ENCODE results near the gene NF1. TPM values are rescaled to one million over a fixed set of nuclear protein-coding genes. Genes with fewer than 3 reads are reported as not detected.

Gene NF1
- total RNA-seq, 1 experiment from 2014 or later: 62.4 TPM

DNA sequence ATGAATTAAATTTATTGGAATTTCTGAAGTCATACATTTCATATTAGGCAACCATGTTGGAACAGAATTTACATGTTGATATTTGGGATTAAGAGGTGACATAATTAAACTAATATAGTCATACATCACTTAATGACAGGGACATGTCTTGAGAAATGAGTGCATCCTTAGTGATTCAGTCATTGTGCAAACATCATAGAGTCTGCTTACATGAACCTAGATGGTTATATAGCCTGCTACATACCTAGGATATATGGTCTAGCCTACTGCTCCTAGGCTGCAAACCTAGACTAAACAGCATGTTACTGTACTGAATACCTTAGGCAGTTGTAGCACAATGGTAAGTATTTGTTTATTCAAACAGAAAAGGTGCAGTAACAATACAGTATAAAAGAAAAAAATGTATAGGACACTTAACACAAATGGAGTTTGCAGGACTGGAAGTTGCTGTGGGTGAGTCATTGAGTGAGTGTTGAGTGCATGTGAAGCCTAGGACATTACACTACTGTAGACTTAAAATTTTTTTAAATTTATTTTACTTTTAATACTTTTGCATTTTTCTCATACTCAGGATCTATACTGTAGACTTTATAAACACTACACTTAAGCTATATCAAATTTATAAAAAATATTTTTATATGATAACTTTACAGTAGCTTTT, 116.7 kb downstream of the NF1 start:
- Histone ChIP-seq H3K4me1 (no peaks in the 10 kb centered on the region), H3K9me3 (no peaks in the 10 kb centered on the region), H3K36me3 (ENCODE audit: control insufficient read depth, insufficient read depth, low read length) (no peaks in the 10 kb centered on the region; the same call in 1 of the 2 replicates), H3K4me3 (ENCODE audit: low read depth, low read length) (no peak overlapping the region), H3K27me3 (replicated peaks; ENCODE audit: control insufficient read depth, insufficient read depth, low read length) (no peaks in the 10 kb centered on the region)
- Mint-ChIP-seq H3K9me3 (ENCODE audit: unreplicated experiment) (no peaks in the 10 kb centered on the region), H3K27ac (ENCODE audit: unreplicated experiment) (no peak overlapping the region), H3K36me3 (ENCODE audit: insufficient read depth, unreplicated experiment) (peaks cover 1% of the 10 kb centered on the region), H3K4me1 (ENCODE audit: low read depth, unreplicated experiment) (no peaks in the 10 kb centered on the region), H3K4me3 (ENCODE audit: unreplicated experiment) (no peak overlapping the region), H3K27me3 (ENCODE audit: insufficient read depth, unreplicated experiment) (no peaks in the 10 kb centered on the region)
- CTCF ChIA-PET: no interaction called here
- intact Hi-C loops (cut with micrococcal nuclease; ENCODE audit: unreplicated experiment): loop anchor here (10.0 kb wide), 1 partner anchor 307 kb away; the partner anchor contains the start of gene TEFM
- no TSS peak for BruUV-seq (replicated peaks)
- TF ChIP-seq, protein P1, sequence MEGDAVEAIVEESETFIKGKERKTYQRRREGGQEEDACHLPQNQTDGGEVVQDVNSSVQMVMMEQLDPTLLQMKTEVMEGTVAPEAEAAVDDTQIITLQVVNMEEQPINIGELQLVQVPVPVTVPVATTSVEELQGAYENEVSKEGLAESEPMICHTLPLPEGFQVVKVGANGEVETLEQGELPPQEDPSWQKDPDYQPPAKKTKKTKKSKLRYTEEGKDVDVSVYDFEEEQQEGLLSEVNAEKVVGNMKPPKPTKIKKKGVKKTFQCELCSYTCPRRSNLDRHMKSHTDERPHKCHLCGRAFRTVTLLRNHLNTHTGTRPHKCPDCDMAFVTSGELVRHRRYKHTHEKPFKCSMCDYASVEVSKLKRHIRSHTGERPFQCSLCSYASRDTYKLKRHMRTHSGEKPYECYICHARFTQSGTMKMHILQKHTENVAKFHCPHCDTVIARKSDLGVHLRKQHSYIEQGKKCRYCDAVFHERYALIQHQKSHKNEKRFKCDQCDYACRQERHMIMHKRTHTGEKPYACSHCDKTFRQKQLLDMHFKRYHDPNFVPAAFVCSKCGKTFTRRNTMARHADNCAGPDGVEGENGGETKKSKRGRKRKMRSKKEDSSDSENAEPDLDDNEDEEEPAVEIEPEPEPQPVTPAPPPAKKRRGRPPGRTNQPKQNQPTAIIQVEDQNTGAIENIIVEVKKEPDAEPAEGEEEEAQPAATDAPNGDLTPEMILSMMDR (IDR thresholded peaks at IDR 0.05; ENCODE audit: insufficient read depth in 1 of 2, low read depth in 1 of 2, low read length in 1 of 2, severe bottlenecking in 1 of 2, unreplicated experiment in 1 of 2): no peak
- POLR2A ChIA-PET: no interaction called here
- DNase-seq: no peak

DNA sequence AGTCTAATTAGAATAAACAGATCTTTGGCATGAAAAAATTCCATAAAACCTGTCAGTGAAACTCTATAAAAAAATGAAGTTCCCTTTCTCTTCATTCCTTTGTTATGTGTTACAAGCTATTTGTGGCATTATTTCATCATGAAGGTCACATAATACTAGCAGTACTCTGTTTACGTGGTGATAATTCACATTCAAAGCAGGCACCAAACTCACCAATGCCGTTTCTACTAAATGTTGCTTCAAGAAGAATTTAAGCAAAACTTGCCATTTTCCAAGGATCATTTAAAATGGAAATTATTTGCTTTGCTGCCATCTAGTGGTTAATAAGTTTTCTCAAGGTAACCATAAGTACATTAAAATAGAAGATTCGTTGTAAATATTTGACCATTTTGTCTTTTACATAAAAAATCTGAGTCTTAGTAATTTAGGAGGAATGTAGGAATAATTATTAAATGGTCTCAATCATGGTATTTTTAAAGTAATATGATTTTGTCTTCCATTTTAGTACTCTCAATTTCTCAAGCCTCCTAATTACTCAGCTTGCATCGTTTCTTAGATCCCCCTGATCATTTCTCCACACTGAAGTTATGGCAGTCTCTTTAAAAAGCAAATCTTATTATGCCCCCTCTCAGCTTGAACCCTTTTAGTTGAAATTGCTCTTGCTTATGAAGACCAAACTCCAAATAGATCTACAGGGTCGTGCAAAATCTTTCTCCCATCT, 121.4 kb downstream of the NF1 start:
- H3K27me3 Mint-ChIP-seq (ENCODE audit: insufficient read depth, unreplicated experiment): no peaks in the 10 kb centered on the region
- no peaks in the 10 kb centered on the region; the same call in 1 of the 2 replicates for H3K36me3 ChIP-seq (ENCODE audit: control insufficient read depth, insufficient read depth, low read length)
- peaks cover 29% of the 10 kb centered on the region for H3K36me3 Mint-ChIP-seq (ENCODE audit: insufficient read depth, unreplicated experiment)
- CTCF ChIA-PET: interaction anchor here (1.0 to 1.4 kb wide), 2 partner anchors 201 to 208 kb away, joined by 3 read pairs; no protein-coding TSS in a partner anchor
- H3K9me3 Mint-ChIP-seq (ENCODE audit: unreplicated experiment): no peaks in the 10 kb centered on the region
- H3K4me1 ChIP-seq: no peaks in the 10 kb centered on the region
- POLR2A ChIA-PET: no interaction called here
- no peak overlapping the region for H3K4me3 ChIP-seq (ENCODE audit: low read depth, low read length)
- H3K27me3 ChIP-seq (replicated peaks; ENCODE audit: control insufficient read depth, insufficient read depth, low read length): no peaks in the 10 kb centered on the region
- H3K4me1 Mint-ChIP-seq (ENCODE audit: low read depth, unreplicated experiment): no peaks in the 10 kb centered on the region
- no peaks in the 10 kb centered on the region for H3K9me3 ChIP-seq
- H3K4me3 Mint-ChIP-seq (ENCODE audit: unreplicated experiment): no peak overlapping the region
- TF ChIP-seq, protein P1 (IDR thresholded peaks at IDR 0.05; ENCODE audit: insufficient read depth in 1 of 2, low read depth in 1 of 2, low read length in 1 of 2, severe bottlenecking in 1 of 2, unreplicated experiment in 1 of 2): peak; percentile 16 to 61
- no peak overlapping the region for H3K27ac Mint-ChIP-seq (ENCODE audit: unreplicated experiment)
- DNase-seq: peak in 1 of 2 experiments; percentile 24
- no TSS peak for BruUV-seq (replicated peaks)
- intact Hi-C loops (cut with micrococcal nuclease; ENCODE audit: unreplicated experiment): loop anchor here (1.0 to 10.0 kb wide), 3 partner anchors 124 to 311 kb away; partner anchors contain the start of genes NF1 and TEFM

DNA sequence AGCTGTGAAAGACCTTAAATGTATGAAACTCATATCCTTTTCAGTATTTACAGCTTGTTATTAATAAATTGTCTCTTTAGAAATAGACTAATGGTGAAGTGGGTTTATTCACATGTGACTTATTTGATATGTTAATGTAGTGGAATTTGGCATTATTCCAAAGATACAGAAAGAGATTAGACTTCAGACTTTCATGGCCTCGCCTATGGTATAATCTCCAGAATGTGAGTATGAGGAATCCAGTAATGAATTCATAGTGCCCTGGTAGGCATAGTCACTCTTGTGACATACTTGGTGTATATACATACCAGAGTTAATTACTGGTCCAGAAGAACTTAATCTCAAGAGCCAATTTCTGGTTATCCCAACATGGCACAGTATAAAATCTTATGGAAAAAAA, 129.6 kb downstream of the NF1 start:
- Mint-ChIP-seq H3K27me3 (ENCODE audit: insufficient read depth, unreplicated experiment) (no peaks in the 10 kb centered on the region), H3K4me1 (ENCODE audit: low read depth, unreplicated experiment) (no peaks in the 10 kb centered on the region), H3K4me3 (ENCODE audit: unreplicated experiment) (no peak overlapping the region), H3K27ac (ENCODE audit: unreplicated experiment) (no peak overlapping the region), H3K36me3 (ENCODE audit: insufficient read depth, unreplicated experiment) (peaks cover 28% of the 10 kb centered on the region), H3K9me3 (ENCODE audit: unreplicated experiment) (no peaks in the 10 kb centered on the region)
- POLR2A ChIA-PET: no interaction called here
- no peaks in the 10 kb centered on the region for H3K4me1 ChIP-seq
- no TSS peak for BruUV-seq (replicated peaks)
- DNase-seq: no peak
- TF ChIP-seq, protein P1 (IDR thresholded peaks at IDR 0.05; ENCODE audit: insufficient read depth in 1 of 2, low read depth in 1 of 2, low read length in 1 of 2, severe bottlenecking in 1 of 2, unreplicated experiment in 1 of 2): no peak
- no peaks in the 10 kb centered on the region for H3K27me3 ChIP-seq (replicated peaks; ENCODE audit: control insufficient read depth, insufficient read depth, low read length)
- no peak overlapping the region for H3K4me3 ChIP-seq (ENCODE audit: low read depth, low read length)
- CTCF ChIA-PET: no interaction called here
- no peaks in the 10 kb centered on the region for H3K9me3 ChIP-seq
- H3K36me3 ChIP-seq (ENCODE audit: control insufficient read depth, insufficient read depth, low read length): 0 out of 2 replicates have a peak, but pooled peaks cover 1% of the 10 kb centered on the region
- intact Hi-C loops (cut with micrococcal nuclease; ENCODE audit: unreplicated experiment): no loop called here

All from Caco-2 (cell line).